Measurements from ENCODE around the gene OTUD3.

DNA sequence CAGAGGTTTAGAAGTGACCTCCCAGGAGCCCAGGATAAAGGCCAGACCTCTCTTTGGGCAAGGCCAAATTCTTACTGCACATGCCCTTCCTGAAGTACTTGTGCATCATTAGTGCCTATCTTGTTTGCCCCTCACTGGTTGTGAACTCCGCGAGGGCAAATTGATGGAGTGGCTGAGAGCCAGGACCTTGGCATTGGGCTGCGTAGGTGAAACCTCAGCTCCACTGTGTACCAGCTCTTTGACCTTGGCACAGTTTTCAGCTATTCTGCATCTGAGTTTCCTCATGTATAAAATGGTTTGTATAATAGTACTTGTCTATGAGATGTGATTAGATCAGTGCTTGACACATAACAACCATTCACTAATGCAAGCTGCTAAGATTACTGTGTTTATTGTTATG is 11.5 kb downstream of the OTUD3 start:
- TF ChIP-seq, protein P1, sequence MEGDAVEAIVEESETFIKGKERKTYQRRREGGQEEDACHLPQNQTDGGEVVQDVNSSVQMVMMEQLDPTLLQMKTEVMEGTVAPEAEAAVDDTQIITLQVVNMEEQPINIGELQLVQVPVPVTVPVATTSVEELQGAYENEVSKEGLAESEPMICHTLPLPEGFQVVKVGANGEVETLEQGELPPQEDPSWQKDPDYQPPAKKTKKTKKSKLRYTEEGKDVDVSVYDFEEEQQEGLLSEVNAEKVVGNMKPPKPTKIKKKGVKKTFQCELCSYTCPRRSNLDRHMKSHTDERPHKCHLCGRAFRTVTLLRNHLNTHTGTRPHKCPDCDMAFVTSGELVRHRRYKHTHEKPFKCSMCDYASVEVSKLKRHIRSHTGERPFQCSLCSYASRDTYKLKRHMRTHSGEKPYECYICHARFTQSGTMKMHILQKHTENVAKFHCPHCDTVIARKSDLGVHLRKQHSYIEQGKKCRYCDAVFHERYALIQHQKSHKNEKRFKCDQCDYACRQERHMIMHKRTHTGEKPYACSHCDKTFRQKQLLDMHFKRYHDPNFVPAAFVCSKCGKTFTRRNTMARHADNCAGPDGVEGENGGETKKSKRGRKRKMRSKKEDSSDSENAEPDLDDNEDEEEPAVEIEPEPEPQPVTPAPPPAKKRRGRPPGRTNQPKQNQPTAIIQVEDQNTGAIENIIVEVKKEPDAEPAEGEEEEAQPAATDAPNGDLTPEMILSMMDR (IDR thresholded peaks at IDR 0.05; ENCODE audit: insufficient read depth, low read length): no peak
- no peak for TF ChIP-seq GABPA (IDR thresholded peaks at IDR 0.05; ENCODE audit: low read depth)

Data from HL-60 (cell line).